ENCODE results near the gene PCDH1.
A peak's percentile ranks its signal among the peaks of the same experiment; 100 is the strongest.

Gene PCDH1

GRCh38 chr5:141879941-141880738 lies 1.9 kb upstream of the PCDH1 start:
- H3K9ac ChIP-seq = no peak overlapping the region
- no peaks in the 10 kb centered on the region for H3K36me3 ChIP-seq (ENCODE audit: control insufficient read depth, insufficient read depth, low read length)
- no peak overlapping the region for H3K4me3 ChIP-seq (ENCODE audit: low read depth, low read length)
- H3K27ac ChIP-seq = peak overlapping the region; percentile 99
- H2AFZ ChIP-seq = peak overlapping the region; percentile 96
- H3K79me2 ChIP-seq = peaks cover 22% of the 10 kb centered on the region
- TF ChIP-seq, protein P1, sequence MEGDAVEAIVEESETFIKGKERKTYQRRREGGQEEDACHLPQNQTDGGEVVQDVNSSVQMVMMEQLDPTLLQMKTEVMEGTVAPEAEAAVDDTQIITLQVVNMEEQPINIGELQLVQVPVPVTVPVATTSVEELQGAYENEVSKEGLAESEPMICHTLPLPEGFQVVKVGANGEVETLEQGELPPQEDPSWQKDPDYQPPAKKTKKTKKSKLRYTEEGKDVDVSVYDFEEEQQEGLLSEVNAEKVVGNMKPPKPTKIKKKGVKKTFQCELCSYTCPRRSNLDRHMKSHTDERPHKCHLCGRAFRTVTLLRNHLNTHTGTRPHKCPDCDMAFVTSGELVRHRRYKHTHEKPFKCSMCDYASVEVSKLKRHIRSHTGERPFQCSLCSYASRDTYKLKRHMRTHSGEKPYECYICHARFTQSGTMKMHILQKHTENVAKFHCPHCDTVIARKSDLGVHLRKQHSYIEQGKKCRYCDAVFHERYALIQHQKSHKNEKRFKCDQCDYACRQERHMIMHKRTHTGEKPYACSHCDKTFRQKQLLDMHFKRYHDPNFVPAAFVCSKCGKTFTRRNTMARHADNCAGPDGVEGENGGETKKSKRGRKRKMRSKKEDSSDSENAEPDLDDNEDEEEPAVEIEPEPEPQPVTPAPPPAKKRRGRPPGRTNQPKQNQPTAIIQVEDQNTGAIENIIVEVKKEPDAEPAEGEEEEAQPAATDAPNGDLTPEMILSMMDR (IDR thresholded peaks at IDR 0.05) = no peak
- H3K4me1 ChIP-seq = peaks cover 46% of the 10 kb centered on the region
- H3K9me3 ChIP-seq (ENCODE audit: control insufficient read depth, low read length) = no peaks in the 10 kb centered on the region
- H3K27me3 ChIP-seq (ENCODE audit: control insufficient read depth, insufficient read depth, low read length) = peaks cover 6% of the 10 kb centered on the region
- H3K4me2 ChIP-seq (ENCODE audit: low read length) = no peak overlapping the region

DNA sequence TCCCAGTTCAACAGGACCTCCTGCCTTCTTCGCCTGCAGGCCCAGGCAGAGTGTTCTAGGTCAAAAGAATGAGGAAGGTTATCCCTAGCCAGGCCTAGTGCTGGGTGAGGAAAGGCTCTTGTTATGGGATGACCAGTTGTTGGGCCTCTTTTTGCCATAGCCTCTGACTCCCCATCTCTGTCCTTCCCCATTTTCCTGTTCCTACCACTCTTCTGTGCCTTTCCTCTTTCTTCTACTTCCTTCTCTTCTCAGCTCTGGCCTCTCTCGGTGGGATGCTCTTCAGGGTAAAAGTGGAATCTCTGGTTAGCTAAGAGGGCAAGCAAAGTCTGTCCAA lies 1.2 kb upstream of the PCDH1 start:
- TF ChIP-seq, protein P1 (IDR thresholded peaks at IDR 0.05) = no peak
- H3K4me2 ChIP-seq (ENCODE audit: low read length) = no peak overlapping the region
- H3K36me3 ChIP-seq (ENCODE audit: control insufficient read depth, insufficient read depth, low read length) = no peaks in the 10 kb centered on the region
- H3K79me2 ChIP-seq = peaks cover 23% of the 10 kb centered on the region
- no peak overlapping the region for H3K4me3 ChIP-seq (ENCODE audit: low read depth, low read length)
- H2AFZ ChIP-seq = peak overlapping the region; percentile 96
- no peak overlapping the region for H3K9ac ChIP-seq
- peaks cover 43% of the 10 kb centered on the region for H3K4me1 ChIP-seq
- H3K27ac ChIP-seq = peak overlapping the region; percentile 99
- H3K27me3 ChIP-seq (ENCODE audit: control insufficient read depth, insufficient read depth, low read length) = peaks cover 6% of the 10 kb centered on the region
- H3K9me3 ChIP-seq (ENCODE audit: control insufficient read depth, low read length) = no peaks in the 10 kb centered on the region

DNA sequence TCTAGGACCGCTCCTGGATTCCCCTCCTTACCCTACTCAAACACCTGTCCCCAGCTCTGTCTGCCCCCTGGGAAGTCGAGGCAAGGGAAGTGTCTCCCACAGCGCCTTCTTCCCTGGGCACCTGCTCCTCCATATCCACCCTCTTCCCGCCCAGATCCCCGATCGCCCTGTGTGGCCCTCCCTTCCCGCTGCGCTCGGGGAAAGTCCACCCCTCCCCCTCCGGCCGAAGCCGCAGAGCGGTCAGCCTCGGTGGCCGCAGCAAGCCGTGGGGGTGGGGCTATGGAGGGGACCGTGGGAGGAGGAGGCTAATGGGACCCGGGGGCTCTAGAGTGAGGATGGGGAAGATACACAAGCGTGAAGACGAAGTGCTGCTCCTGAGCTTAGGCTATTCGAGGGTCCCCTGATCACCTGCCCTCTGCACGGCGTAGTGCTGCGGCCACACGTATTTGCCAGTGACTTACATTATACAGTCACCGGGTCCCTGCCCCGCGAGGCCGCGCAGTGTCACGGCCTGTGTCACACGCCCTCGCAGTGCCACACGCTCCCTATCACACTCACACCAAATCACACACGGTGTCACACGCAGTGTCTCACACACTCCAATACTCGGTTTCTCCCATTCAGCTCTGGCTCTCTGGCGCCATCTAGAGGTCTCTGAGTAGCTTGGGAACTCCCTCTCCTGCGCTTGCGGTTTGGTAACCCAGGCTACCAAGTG lies 658 bp upstream of the PCDH1 start:
- Histone ChIP-seq H3K9ac (peak overlapping the region; percentile 84), H3K9me3 (ENCODE audit: control insufficient read depth, low read length) (no peaks in the 10 kb centered on the region), H3K27ac (peak overlapping the region; percentile 99), H3K4me2 (ENCODE audit: low read length) (peak overlapping the region; percentile 75), H3K4me1 (peaks cover 43% of the 10 kb centered on the region), H2AFZ (peak overlapping the region; percentile 96), H3K36me3 (ENCODE audit: control insufficient read depth, insufficient read depth, low read length) (no peaks in the 10 kb centered on the region), H3K4me3 (ENCODE audit: low read depth, low read length) (peak overlapping the region; percentile 69), H3K27me3 (ENCODE audit: control insufficient read depth, insufficient read depth, low read length) (peaks cover 6% of the 10 kb centered on the region), H3K79me2 (peaks cover 26% of the 10 kb centered on the region)
- TF ChIP-seq, protein P1 (IDR thresholded peaks at IDR 0.05) = peak; percentile 99

- H3K27me3 ChIP-seq (ENCODE audit: control insufficient read depth, insufficient read depth, low read length) = no peaks in the 10 kb centered on the region
- H3K36me3 ChIP-seq (ENCODE audit: control insufficient read depth, insufficient read depth, low read length) = no peaks in the 10 kb centered on the region
- TF ChIP-seq, protein P1 (IDR thresholded peaks at IDR 0.05) = no peak
- peak overlapping the region; percentile 62 for H3K4me3 ChIP-seq (ENCODE audit: low read depth, low read length)
- H3K4me2 ChIP-seq (ENCODE audit: low read length) = peak overlapping the region; percentile 92
- no peaks in the 10 kb centered on the region for H3K9me3 ChIP-seq (ENCODE audit: control insufficient read depth, low read length)
- H3K79me2 ChIP-seq = peaks cover 31% of the 10 kb centered on the region
- peaks cover 39% of the 10 kb centered on the region for H3K4me1 ChIP-seq
- H2AFZ ChIP-seq = peak overlapping the region; percentile 75
- no peak overlapping the region for H3K9ac ChIP-seq
- peak overlapping the region; percentile 87 for H3K27ac ChIP-seq
Measured at GRCh38 chr5:141877356-141878185, 639 bp downstream of the PCDH1 start.
